Inferior parietal cortex (tissue), 1 donor: ENCODE data around the gene PTPN2.
"Not testable (repeated sequence)": the region's sequence is repeated elsewhere in the genome, so short reads cannot be mapped to it uniquely, and the experiment has no call there.

Experiments
- DNase-seq: peaks from one replicate; pipeline ENCODE4 v3.0.0-alpha.2; 2016; ENCODE audit errors: extremely low spot score

Gene PTPN2

GRCh38 chr18:12883684-12884405 lies at the start of gene PTPN2:
TSS of gene PTPN2 (minus strand) at chr18:12884237. CDS start at chr18:12884141, 96 bp downstream.
- peak; percentile 94 for DNase-seq

GRCh38 chr18:12933327-12933726 lies 49.3 kb upstream of the PTPN2 start:
- DNase-seq = no peak

- no peak for DNase-seq
Measured at GRCh38 chr18:12930908-12931307, 46.9 kb upstream of the PTPN2 start.

GRCh38 chr18:12930376-12930775 lies 46.3 kb upstream of the PTPN2 start:
- DNase-seq = no peak

- DNase-seq = no peak
Measured at GRCh38 chr18:12929477-12930083, 45.5 kb upstream of the PTPN2 start.

- peak; percentile 24 for DNase-seq
Measured at GRCh38 chr18:12928641-12929040, 44.6 kb upstream of the PTPN2 start.

GRCh38 chr18:12928206-12928605 lies 44.2 kb upstream of the PTPN2 start:
- no peak for DNase-seq

- no peak for DNase-seq
Measured at GRCh38 chr18:12924616-12925015, 40.6 kb upstream of the PTPN2 start.

GRCh38 chr18:12922266-12922665 lies 38.2 kb upstream of the PTPN2 start:
- DNase-seq = no peak

GRCh38 chr18:12921178-12921577 lies 37.1 kb upstream of the PTPN2 start:
- no peak for DNase-seq

- DNase-seq = no peak
Measured at GRCh38 chr18:12911929-12912703, 28.1 kb upstream of the PTPN2 start.

GRCh38 chr18:12911025-12911928 lies 27.2 kb upstream of the PTPN2 start:
- DNase-seq = no peak

- DNase-seq = no peak
Measured at GRCh38 chr18:12908706-12909105, 24.7 kb upstream of the PTPN2 start.

- DNase-seq = no peak
Measured at GRCh38 chr18:12907258-12907925, 23.4 kb upstream of the PTPN2 start.

- no peak for DNase-seq
Measured at GRCh38 chr18:12906773-12907172, 22.7 kb upstream of the PTPN2 start.

GRCh38 chr18:12906119-12906518 lies 22.1 kb upstream of the PTPN2 start:
- no peak for DNase-seq

- peak; percentile 50 for DNase-seq
Measured at GRCh38 chr18:12904012-12904516, 20.0 kb upstream of the PTPN2 start.

GRCh38 chr18:12901208-12901607 lies 17.2 kb upstream of the PTPN2 start:
- DNase-seq = not testable (repeated sequence)

GRCh38 chr18:12896784-12897333 lies 12.8 kb upstream of the PTPN2 start:
- DNase-seq = not testable (repeated sequence)

- DNase-seq = no peak
Measured at GRCh38 chr18:12895626-12896025, 11.6 kb upstream of the PTPN2 start.

GRCh38 chr18:12895014-12895413 lies 11.0 kb upstream of the PTPN2 start:
- DNase-seq = no peak
